Gastroesophageal sphincter (tissue), 4 donors: ENCODE data around the gene OTOGL. TPM values are rescaled to one million over a fixed set of nuclear protein-coding genes. Genes with fewer than 3 reads are reported as not detected.

ENCODE experiments used
- ATAC-seq: fragments of 150-250 bp; one replicate; pipeline ENCODE4 v1.9.1; 2016; ENCODE audit warnings: mild to moderate bottlenecking, moderate library complexity
- H3K27ac ChIP-seq, 4 donors: fragments of 200-600 bp; sonication (generic) in 3 of 4; 1 replicate in 3 of 4; 2 replicates in 1 of 4; pipeline ENCODE4 v1.5.1; 2016 to 2019
- H3K27me3 ChIP-seq: fragments of 200-600 bp; sonication (generic); one replicate; pipeline ENCODE4 v1.5.1; 2019
- H3K36me3 ChIP-seq, 2 donors: fragments of 200-600 bp; sonication (generic); one replicate each; pipeline ENCODE4 v1.5.1; 2019; ENCODE audit warnings: control low read depth in 1 of 2
- H3K4me1 ChIP-seq, 3 donors: fragments of 200-600 bp; sonication (generic); 1 replicate in 2 of 3; 2 replicates in 1 of 3; pipeline ENCODE4 v1.5.1; 2016 to 2019; ENCODE audit warnings: control low read depth in 2 of 3
- H3K4me3 ChIP-seq, 2 donors: fragments of 200-600 bp; sonication (generic); one replicate each; pipeline ENCODE4 v1.5.1; 2019; ENCODE audit warnings: mild to moderate bottlenecking in 1 of 2, moderate library complexity in 1 of 2
- H3K9me3 ChIP-seq, 3 donors: fragments of 200-600 bp; sonication (generic); one replicate each; pipeline ENCODE4 v1.5.1; 2017 to 2019; ENCODE audit warnings: control low read depth in 2 of 3
- CTCF ChIP-seq, 4 experiments: fragments of 200-600 bp in 2 of 4; fragments of 450-650 bp in 2 of 4; sonication (generic) in 1 of 4; IDR thresholded peaks; one replicate each; pipeline ENCODE4 v1.5.1; 2017 to 2019; ENCODE audit warnings: antibody characterized with exemption in 4 of 4, mild to moderate bottlenecking in 2 of 4, moderate library complexity in 2 of 4
- EP300 ChIP-seq: sonication (generic); formaldehyde crosslinking; IDR thresholded peaks from one replicate; pipeline ENCODE4 v1.6.1; 2017; ENCODE audit warnings: antibody characterized with exemption, mild to moderate bottlenecking
- POLR2A ChIP-seq, 2 donors: fragments of 450-650 bp; IDR thresholded peaks; one replicate each; pipeline ENCODE4 v1.6.1; 2017; ENCODE audit warnings: antibody characterized with exemption in 2 of 2, mild to moderate bottlenecking in 2 of 2, moderate library complexity in 1 of 2
- POLR2AphosphoS5 ChIP-seq: sonication (generic); formaldehyde crosslinking; IDR thresholded peaks from one replicate; pipeline ENCODE4 v1.6.1; 2017; ENCODE audit warnings: antibody characterized with exemption
- WGBS, 2 donors: methylation state at CpG; one replicate each; pipeline ENCODE4 v1.1.5; 2018; ENCODE audit warnings: low coverage in 1 of 2; 5-methylcytosine and 5-hydroxymethylcytosine counted together
- total RNA-seq, 4 donors: library from RNA; depleted of rRNA; stranded (reverse); fragments of >200 nt; gene quantifications; one replicate each; pipeline ENCODE4 v1.1.0, GENCODE V29; 2016

Gene OTOGL
- total RNA-seq, 4 donors from 2014 or later: 0.47 to 1.7 (median 1.4) TPM

GRCh38 chr12:80412343-80412953 is 313.1 kb downstream of the OTOGL start:
- Histone ChIP-seq H3K4me3 (no peak overlapping the region), H3K27me3 (no peaks in the 10 kb centered on the region), H3K4me1 (no peaks in the 10 kb centered on the region), H3K9me3 (no peaks in the 10 kb centered on the region), H3K27ac (no peak overlapping the region), H3K36me3 (no peaks in the 10 kb centered on the region)
- peak; percentile 59 to 74 (median 71) for TF ChIP-seq CTCF (IDR thresholded peaks at IDR 0.05)
- TF ChIP-seq POLR2A (IDR thresholded peaks at IDR 0.05): no peak
- TF ChIP-seq EP300: no peak
- WGBS, 2 donors: 9 to 10% methylated on average over 3 of the region's 3 CpGs
- ATAC-seq: peak; percentile 57

GRCh38 chr12:80413462-80413861 is 314.1 kb downstream of the OTOGL start:
- H3K27ac ChIP-seq: no peak overlapping the region
- no peaks in the 10 kb centered on the region for H3K9me3 ChIP-seq
- 83% methylated on average over 3 of the region's 3 CpGs for WGBS, 2 donors
- no peak for ATAC-seq
- no peaks in the 10 kb centered on the region for H3K27me3 ChIP-seq
- no peak for TF ChIP-seq POLR2AphosphoS5
- TF ChIP-seq POLR2A (IDR thresholded peaks at IDR 0.05): no peak
- H3K36me3 ChIP-seq: no peaks in the 10 kb centered on the region
- H3K4me1 ChIP-seq: no peaks in the 10 kb centered on the region
- no peak overlapping the region for H3K4me3 ChIP-seq

GRCh38 chr12:80415466-80415865 is 316.1 kb downstream of the OTOGL start:
- Histone ChIP-seq H3K9me3 (no peaks in the 10 kb centered on the region), H3K27me3 (no peaks in the 10 kb centered on the region), H3K36me3 (no peaks in the 10 kb centered on the region), H3K4me1 (peaks cover 4 to 15% (median 4%) of the 10 kb centered on the region in 3 donors), H3K4me3 (no peak overlapping the region), H3K27ac (no peak overlapping the region)
- WGBS, 2 donors: 77% methylated on average over 1 of the region's 1 CpG; no CpG with 5 or more reads in 1 of the 2 donors
- ATAC-seq: no peak
- TF ChIP-seq POLR2AphosphoS5 (no peak), EP300 (no peak), POLR2A (IDR thresholded peaks at IDR 0.05) (no peak), CTCF (IDR thresholded peaks at IDR 0.05) (no peak)

- TF ChIP-seq POLR2AphosphoS5 (no peak), CTCF (IDR thresholded peaks at IDR 0.05) (no peak), POLR2A (IDR thresholded peaks at IDR 0.05) (no peak), EP300 (no peak)
- no peak for ATAC-seq
- no peaks in the 10 kb centered on the region for H3K36me3 ChIP-seq
- no peaks in the 10 kb centered on the region for H3K9me3 ChIP-seq
- H3K4me3 ChIP-seq: no peak overlapping the region
- peak overlapping the region in 2 of 4 donors; percentile 2 to 9 for H3K27ac ChIP-seq
- H3K4me1 ChIP-seq: peaks cover 4 to 15% (median 4%) of the 10 kb centered on the region in 3 donors
- H3K27me3 ChIP-seq: no peaks in the 10 kb centered on the region
These were observed 320.3 kb downstream of the OTOGL start for GRCh38 chr12:80419644-80420043.

DNA sequence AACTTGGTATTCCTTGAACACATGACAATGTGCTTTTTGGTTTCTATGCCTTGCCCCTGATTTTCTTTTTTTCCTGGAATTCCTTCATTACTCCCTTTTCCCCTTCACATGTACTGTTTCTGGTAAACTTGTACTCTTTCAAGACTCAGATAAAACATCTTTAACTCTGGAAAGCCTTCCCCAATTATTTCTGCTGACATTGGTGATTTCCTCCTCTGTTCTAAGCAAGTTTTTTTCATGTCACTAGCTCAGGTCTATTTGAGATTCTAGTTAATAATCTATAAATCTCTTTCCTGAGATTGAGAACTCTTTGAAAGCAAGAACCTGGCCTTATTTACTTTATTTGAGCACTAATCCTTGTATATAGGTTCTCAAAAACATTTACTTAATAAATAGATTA is 320.7 kb downstream of the OTOGL start:
- Histone ChIP-seq H3K27ac (peak overlapping the region in 3 of 4 donors; percentile 2 to 39 (median 9)), H3K4me3 (no peak overlapping the region), H3K4me1 (peaks cover 4 to 15% (median 4%) of the 10 kb centered on the region in 3 donors), H3K27me3 (no peaks in the 10 kb centered on the region), H3K9me3 (no peaks in the 10 kb centered on the region), H3K36me3 (no peaks in the 10 kb centered on the region)
- TF ChIP-seq POLR2A (IDR thresholded peaks at IDR 0.05) (no peak), EP300 (no peak)
- no peak for ATAC-seq

GRCh38 chr12:80422550-80422949 is 323.2 kb downstream of the OTOGL start:
- WGBS, 2 donors: 15 to 28% methylated on average over 2 of the region's 2 CpGs
- no peak overlapping the region for H3K27ac ChIP-seq
- H3K36me3 ChIP-seq: no peaks in the 10 kb centered on the region
- TF ChIP-seq POLR2AphosphoS5 (no peak), CTCF (IDR thresholded peaks at IDR 0.05) (no peak), EP300 (no peak), POLR2A (IDR thresholded peaks at IDR 0.05) (no peak)
- ATAC-seq: no peak
- H3K4me1 ChIP-seq: peaks cover 4 to 15% (median 4%) of the 10 kb centered on the region in 3 donors
- no peaks in the 10 kb centered on the region for H3K27me3 ChIP-seq
- H3K4me3 ChIP-seq: no peak overlapping the region
- no peaks in the 10 kb centered on the region for H3K9me3 ChIP-seq
